GM12878 (cell line): ENCODE measurements around the gene PLCB4. TPM values are rescaled to one million over a fixed set of nuclear protein-coding genes. Genes with fewer than 3 reads are reported as not detected.
A peak's percentile ranks its signal among the peaks of the same experiment; 100 is the strongest.

Experiments
- ATAC-seq: fragments of 200-7000 bp; cut with Tn5 transposase; 3 replicates; pipeline ENCODE4 v1.9.1; 2020; ENCODE audit warnings: mild to moderate bottlenecking, moderate library complexity
- BruUV-seq: library from RNA; stranded (reverse); fragments of 400-500 nt; replicated peaks from 2 replicates; lab custom pipeline; 2021; lab: Mats Ljungman, UMichigan
- CTCF ChIA-PET: fragments of 300-600 bp; sonication (Branson Sonifier 250); formaldehyde crosslinking; extraction: SDS; loops from one replicate; lab custom pipeline; 2021; ENCODE audit warnings: inconsistent platforms; lab: Yijun Ruan, JAX
- POLR2A ChIA-PET: fragments of 350-600 bp; formaldehyde crosslinking; extraction: SDS; loops from one replicate; lab custom pipeline; 2021; ENCODE audit warnings: inconsistent platforms; lab: Charles Lee
- RAD21 ChIA-PET: fragments of 300-600 bp; sonication (Branson Sonifier 250); formaldehyde crosslinking; loops from one replicate; lab custom pipeline; 2023; ENCODE audit warnings: antibody characterized with exemption; ENCODE audit not compliant: unreplicated experiment; lab: Charles Lee
- SMC1A ChIA-PET: fragments of 300-600 bp; sonication (Branson Sonifier 250); formaldehyde crosslinking; loops from one replicate; lab custom pipeline; 2023; ENCODE audit not compliant: unreplicated experiment, uncharacterized antibody; lab: Charles Lee
- DNase-seq: peaks from one replicate; pipeline ENCODE4 v3.0.0-alpha.2; 2011; ENCODE audit warnings: low read depth, low spot score
- FAIRE-seq: peaks from 3 replicates; lab custom pipeline; 2011; peaks lifted over from hg19 to GRCh38; lab: Jason Lieb, UNC
- H2AFZ ChIP-seq: 2 replicates; pipeline ENCODE4 v1.6.0; 2011; ENCODE audit warnings: low read depth, low read length, control low read depth; ENCODE audit not compliant: control insufficient read depth
- H3K27ac ChIP-seq: 2 replicates; pipeline ENCODE4 v1.5.1; 2011; ENCODE audit warnings: control low read depth; ENCODE audit not compliant: control insufficient read depth, insufficient read depth
- H3K27me3 ChIP-seq, 2 experiments: replicated peaks in 1 of 2; 2 replicates each; pipeline versions ENCODE4 v1.6.0 to v1.6.1; 2011; ENCODE audit warnings: low read length in 1 of 2; ENCODE audit not compliant: control insufficient read depth in 2 of 2, insufficient read depth in 2 of 2
- H3K36me3 ChIP-seq, 2 experiments: 2 replicates each; pipeline ENCODE4 v1.5.1; 2011; ENCODE audit warnings: low read length in 1 of 2; ENCODE audit not compliant: control insufficient read depth in 2 of 2, insufficient read depth in 2 of 2
- H3K4me1 ChIP-seq: 2 replicates; pipeline ENCODE4 v1.6.1; 2011; ENCODE audit warnings: mild to moderate bottlenecking, low read length, moderate library complexity, mixed read lengths; ENCODE audit not compliant: control insufficient read depth, insufficient read depth
- H3K4me2 ChIP-seq: 2 replicates; pipeline ENCODE4 v1.6.0; 2011; ENCODE audit warnings: control low read depth; ENCODE audit not compliant: control insufficient read depth, insufficient read depth
- H3K4me3 ChIP-seq: fragments of 200-600 bp; sonication (generic); 2 replicates; pipeline ENCODE4 v1.5.1; 2016
- H3K79me2 ChIP-seq: 2 replicates; pipeline ENCODE4 v1.6.0; 2011; ENCODE audit warnings: low read length; ENCODE audit not compliant: control insufficient read depth, insufficient read depth
- H3K9ac ChIP-seq: 2 replicates; pipeline ENCODE4 v1.8.0; 2011; ENCODE audit warnings: low read length, control low read depth, mixed read lengths; ENCODE audit not compliant: control insufficient read depth, insufficient read depth
- H3K9me3 ChIP-seq: replicated peaks from 3 replicates; pipeline ENCODE4 v1.5.1; 2011; ENCODE audit warnings: mild to moderate bottlenecking, low read length; ENCODE audit not compliant: control insufficient read depth, insufficient read depth
- H4K20me1 ChIP-seq: 2 replicates; pipeline ENCODE4 v1.6.0; 2011; ENCODE audit not compliant: control insufficient read depth, insufficient read depth
- ATF3 ChIP-seq: IDR thresholded peaks from 2 replicates; pipeline ENCODE4 v1.6.1; 2011; ENCODE audit warnings: low read depth, mild to moderate bottlenecking, low read length, moderate library complexity, borderline replicate concordance; ENCODE audit errors: extremely low read depth
- BMI1 ChIP-seq: fragments of 450-650 bp; IDR thresholded peaks from 2 replicates; pipeline ENCODE4 v1.6.1; 2016; ENCODE audit warnings: mild to moderate bottlenecking, moderate library complexity, borderline replicate concordance
- IRF5 ChIP-seq: fragments of 450-650 bp; IDR thresholded peaks from 2 replicates; pipeline ENCODE4 v1.6.1; 2017; ENCODE audit warnings: borderline replicate concordance
- SREBF2 ChIP-seq: IDR thresholded peaks from 2 replicates; pipeline ENCODE4 v1.6.1; 2012; ENCODE audit warnings: mild to moderate bottlenecking, low read length
- SUZ12 ChIP-seq: fragments of 200-600 bp; sonication (generic); IDR thresholded peaks from one replicate; pipeline ENCODE4 v1.6.1; 2018; ENCODE audit warnings: antibody characterized with exemption, mild to moderate bottlenecking; ENCODE audit not compliant: unreplicated experiment
- USF2 ChIP-seq: IDR thresholded peaks from 2 replicates; pipeline ENCODE4 v1.6.1; 2011; ENCODE audit warnings: low read depth, low read length, improper control_type of control experiment, borderline replicate concordance
- ZBTB33 ChIP-seq: fragments of 450-650 bp; IDR thresholded peaks from 2 replicates; pipeline ENCODE4 v1.6.1; 2017; ENCODE audit warnings: mild to moderate bottlenecking
- ZBTB4 ChIP-seq: fragments of 450-650 bp; formaldehyde crosslinking; IDR thresholded peaks from 2 replicates; pipeline ENCODE4 v1.4.0; 2022; ENCODE audit warnings: mild to moderate bottlenecking, moderate library complexity
- WGBS: methylation state at CpG from one replicate; pipeline ENCODE4 v1.1.6; 2016; ENCODE audit warnings: low lambda C conversion rate; ENCODE audit not compliant: insufficient replicate concordance, insufficient coverage; ENCODE audit errors: missing lambda C conversion rate; 5-methylcytosine and 5-hydroxymethylcytosine counted together
- in situ Hi-C: fragments of 300-500 bp; cut with MboI; formaldehyde crosslinking; loops from 9 replicates; pipeline ENCODE4 v1.14.3; 2018; ENCODE audit warnings: mixed read lengths
- intact Hi-C: fragments of 100-400 bp; cut with micrococcal nuclease; formaldehyde crosslinking; loops from one replicate; pipeline ENCODE4 v1.14.2; 2022; ENCODE audit not compliant: unreplicated experiment
- polyA plus RNA-seq, 11 experiments: library from polyadenylated mRNA; depleted of rRNA in 4 of 11; unstranded in 6 of 11; stranded (reverse) in 5 of 11; fragments of >200 nt; fragmentation: Nextera tagmentation in 4 of 11; fragmentation: Illumina TruSeq in 1 of 11; extraction: Ambion mirVana in 4 of 11; extraction: Trizol in 1 of 11; gene quantifications; 1 replicate in 1 of 11; 2 replicates in 10 of 11; pipeline versions ENCODE4 v1.2.1 to v1.2.3, GENCODE V29; 2011 to 2016; ENCODE audit warnings: inconsistent platforms in 2 of 11, missing spikeins in 2 of 11, low read depth in 1 of 11
- total RNA-seq, 4 experiments: library from RNA; depleted of rRNA in 3 of 4; stranded (reverse); fragments of >200 nt in 3 of 4; fragmentation: Illumina TruSeq in 1 of 4; extraction: Trizol in 1 of 4; gene quantifications; 2 replicates each; pipeline versions ENCODE4 v1.2.1 to v1.2.3, GENCODE V29; 2013 to 2021

Gene PLCB4
- total and polyA plus RNA-seq, 10 of the 15 experiments (the other 5 are each of a cell fraction or from before 2014, with no cell fraction given) = not detected

GRCh38 chr20:9515214-9515585 lies 446.3 kb downstream of the PLCB4 start:
- H3K27me3 ChIP-seq = peaks cover 2 to 12% of the 10 kb centered on the region in 2 experiments; a peak in 3 of 4 replicates
- H3K36me3 ChIP-seq = no peaks in the 10 kb centered on the region; a peak in 1 of 4 replicates
- H3K4me2 ChIP-seq = no peak overlapping the region; the same call in 1 of the 2 replicates
- H3K4me1 ChIP-seq = peaks cover 20% of the 10 kb centered on the region
- FAIRE-seq (no peak), DNase-seq (no peak), ATAC-seq (no peak)
- intact Hi-C loops = no loop called here
- in situ Hi-C loops = no loop called here
- H2AFZ ChIP-seq = no peak overlapping the region
- 38% methylated on average over 13 of the region's 13 CpGs for WGBS
- CTCF ChIA-PET = interaction anchor here (0.7 kb wide), 1 partner anchor 430 kb away, joined by 4 read pairs; no protein-coding TSS in a partner anchor
- H4K20me1 ChIP-seq = no peaks in the 10 kb centered on the region
- no peak overlapping the region for H3K9ac ChIP-seq
- RAD21 ChIA-PET = no interaction called here
- SMC1A ChIA-PET = no interaction called here
- H3K79me2 ChIP-seq = peaks cover 14% of the 10 kb centered on the region
- BruUV-seq = no TSS peak
- POLR2A ChIA-PET = no interaction called here
- 0 out of 2 replicates have a peak overlapping the region, but pooled peaks have one; percentile 6 for H3K27ac ChIP-seq
- H3K9me3 ChIP-seq = no peaks in the 10 kb centered on the region; the same call in 2 of the 3 replicates
- no peak for TF ChIP-seq ZBTB33
- TF ChIP-seq SREBF2 = no peak
- TF ChIP-seq USF2 = no peak
- TF ChIP-seq ATF3 = no peak
- TF ChIP-seq IRF5 = no peak
- TF ChIP-seq ZBTB4 = no peak
- TF ChIP-seq BMI1 = no peak
- TF ChIP-seq SUZ12 = no peak
- peak overlapping the region; percentile 71 for H3K4me3 ChIP-seq
